ENCODE results near the gene JPH3.

The JPH3 gene

DNA sequence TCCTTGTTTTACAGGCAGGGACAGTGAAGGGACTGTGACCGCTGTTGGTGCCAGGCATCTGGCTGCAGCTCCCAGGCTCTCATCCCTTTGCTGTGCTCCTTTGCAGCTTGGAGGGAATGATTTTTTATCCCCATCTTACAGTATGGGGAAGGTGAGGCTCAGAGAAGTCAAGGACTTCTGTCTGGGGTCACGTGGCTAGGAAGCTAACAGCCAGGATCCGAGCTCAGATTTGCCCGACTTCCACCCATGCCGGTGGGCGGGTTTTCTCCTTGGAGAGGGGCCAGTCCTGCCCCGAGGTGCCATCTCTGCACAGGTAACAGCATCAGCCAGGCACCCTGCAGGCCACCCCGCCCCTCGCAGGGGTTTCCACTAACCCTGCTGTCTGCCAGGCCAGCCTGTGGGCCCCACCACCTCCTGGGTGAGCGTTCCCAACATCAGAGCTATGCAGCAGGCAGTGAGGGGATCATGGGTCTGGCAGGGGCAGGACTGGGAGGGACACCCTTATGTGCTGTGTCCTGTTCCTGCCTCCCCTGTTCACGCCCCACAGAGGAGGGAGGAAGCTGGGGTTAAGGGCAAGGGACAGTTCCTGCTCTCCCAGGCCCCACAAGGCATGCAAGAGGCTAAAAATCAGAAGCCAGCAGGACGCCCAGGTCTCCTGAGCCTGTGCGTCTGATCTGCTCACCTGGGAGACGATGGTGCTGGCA, 25.4 kb downstream of the JPH3 start:
- DNase-seq, result no peak

DNA sequence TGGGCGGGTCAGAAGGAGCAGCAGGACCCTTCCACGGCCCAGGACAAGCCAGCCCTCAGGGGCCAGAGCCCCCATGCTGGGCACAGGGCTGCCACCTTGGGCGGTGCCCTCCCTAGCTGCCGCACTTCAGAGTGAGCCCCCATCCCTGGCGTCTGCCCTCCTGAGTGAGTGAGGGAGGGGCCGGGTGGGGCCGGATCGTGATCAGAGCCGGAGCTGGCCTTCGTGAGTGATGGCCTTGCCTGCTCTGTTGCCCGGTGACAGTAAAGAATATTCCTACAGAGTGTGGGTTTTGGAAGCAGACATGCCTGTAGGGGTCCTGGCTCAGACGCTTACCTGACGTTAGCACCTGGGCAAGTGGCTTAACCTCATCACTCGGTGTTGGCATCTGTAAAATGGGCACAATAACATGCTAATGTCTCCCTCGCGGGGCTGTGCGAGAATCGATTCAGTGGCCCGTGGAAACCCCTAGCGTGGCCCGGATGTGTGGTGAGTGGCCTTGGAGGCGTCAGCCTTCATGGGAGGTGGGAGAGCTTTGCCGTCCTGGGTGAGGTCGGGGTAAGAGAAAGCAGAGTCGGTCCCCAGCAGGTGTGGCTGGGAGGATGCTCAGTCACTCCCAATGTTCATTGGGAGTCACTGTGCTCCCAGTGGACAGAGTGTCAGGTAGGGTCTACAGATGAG, 26.1 kb downstream of the JPH3 start:
- no peak for DNase-seq

DNA sequence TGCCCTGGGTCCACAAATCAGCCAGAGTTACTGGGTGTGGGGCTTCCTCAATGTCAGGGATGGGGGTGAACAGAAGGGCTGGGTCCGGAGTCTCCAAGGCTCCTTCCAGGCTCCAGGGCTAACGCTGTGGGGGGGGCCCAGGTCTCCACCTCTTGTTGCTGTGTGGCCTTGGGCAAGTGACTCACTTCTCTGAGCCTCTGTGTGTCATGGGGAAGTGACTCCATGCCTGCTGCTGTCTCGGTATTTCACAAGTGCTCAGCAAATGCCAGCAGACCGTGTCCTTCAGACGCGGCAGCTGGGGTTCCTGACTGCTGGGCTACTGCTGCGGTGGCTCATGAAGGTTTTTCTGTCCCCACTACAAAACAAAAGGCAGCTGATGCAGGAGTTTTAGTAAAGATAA, 26.6 kb downstream of the JPH3 start:
- peak; percentile 8 for DNase-seq

DNA sequence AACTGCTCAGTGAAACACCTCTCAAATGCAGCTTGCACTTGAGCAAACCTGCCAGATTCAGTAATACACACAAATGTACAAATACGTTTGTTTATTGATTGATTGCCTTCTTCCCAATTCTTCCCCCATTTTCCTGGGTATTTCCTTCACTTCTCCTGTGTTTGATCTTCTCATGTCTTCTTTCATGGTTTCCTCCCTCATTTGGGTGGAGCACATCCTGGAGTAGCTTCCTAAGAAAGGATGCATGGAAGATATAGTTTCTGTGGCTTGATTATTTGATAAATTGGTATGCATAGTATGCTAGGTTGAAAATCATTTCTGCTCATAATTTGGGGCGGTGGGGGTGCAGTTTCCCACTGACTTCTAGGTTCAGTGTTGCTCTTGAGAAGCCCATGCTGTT, 28.8 kb downstream of the JPH3 start:
- DNase-seq, result no peak

DNA sequence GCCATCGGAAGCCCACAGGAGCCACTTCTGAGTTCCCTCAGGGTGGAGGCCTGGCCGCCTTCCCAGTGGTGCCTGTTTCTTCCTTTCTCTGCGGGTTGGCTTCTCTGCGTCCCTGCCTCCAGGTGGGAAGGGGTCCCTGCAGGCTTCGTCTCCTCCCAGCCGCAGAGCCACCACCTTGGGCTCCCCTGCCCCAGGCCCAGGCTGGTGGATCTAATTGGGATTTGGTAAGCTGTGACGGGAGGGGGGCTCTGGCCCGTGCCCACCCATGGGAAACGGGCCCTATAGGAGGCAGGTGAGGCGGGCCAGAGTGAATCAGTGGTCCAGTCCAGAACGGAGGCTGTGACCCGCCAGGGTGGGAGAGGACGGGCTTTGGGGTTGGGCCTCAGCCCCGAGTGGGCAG, 32.1 kb downstream of the JPH3 start:
- DNase-seq, result no peak

DNA sequence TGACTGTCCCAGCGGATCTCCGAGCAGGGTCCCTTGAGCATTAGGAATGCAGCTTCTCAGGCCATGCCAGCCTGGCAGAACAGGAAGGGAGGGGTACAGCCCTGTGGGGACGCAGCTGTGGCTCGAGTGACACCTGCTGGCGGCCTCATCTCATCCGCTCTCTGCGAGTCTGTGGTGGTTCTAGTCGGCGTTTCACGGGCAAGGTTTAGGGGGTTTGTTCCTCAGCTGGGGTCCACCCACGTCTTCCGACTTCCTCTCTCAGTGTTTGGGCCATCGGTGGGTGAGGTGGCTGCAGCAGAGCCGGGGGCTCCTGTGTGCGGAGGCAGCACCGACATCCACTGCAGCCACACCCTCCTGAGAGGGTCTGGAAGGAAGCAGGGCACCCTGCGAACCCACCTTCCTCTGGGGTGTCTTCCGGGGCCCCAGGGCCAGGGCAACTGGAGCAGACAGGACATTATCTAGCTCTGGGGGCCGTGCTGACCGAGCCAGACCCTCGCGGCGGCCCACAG, 33.3 kb downstream of the JPH3 start:
- DNase-seq, result peak; percentile 85

DNA sequence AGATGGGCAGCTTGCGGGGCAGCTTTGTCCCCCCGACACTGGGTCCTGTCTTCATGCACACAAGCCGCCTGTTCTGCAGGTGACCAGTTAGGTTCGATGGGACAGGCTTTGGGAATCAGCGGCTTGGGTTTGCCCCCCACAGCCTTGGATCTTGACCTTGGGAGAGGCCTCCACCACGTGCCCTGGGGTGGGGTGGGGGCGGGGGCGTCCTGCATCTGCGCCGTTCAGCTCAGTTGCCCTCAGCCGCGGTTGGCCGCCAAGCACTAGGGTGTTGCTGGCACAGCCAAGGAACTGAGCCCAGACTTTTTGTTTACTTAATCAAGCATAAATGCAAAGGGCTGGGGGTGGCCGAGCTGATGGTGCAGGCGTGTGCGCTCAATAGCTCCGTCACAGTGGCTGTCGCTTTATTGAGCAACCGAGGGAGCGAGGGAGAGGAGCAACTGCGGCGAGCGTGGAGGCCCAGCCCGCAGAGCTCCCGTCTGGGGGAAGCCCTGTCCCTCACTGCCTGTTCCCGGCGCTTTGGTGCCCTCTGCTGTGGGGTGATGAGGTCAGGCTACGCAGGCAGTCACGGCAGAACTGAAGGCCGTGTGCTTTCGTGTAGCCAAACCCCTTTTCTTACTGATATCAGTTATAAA, 33.9 kb downstream of the JPH3 start:
- DNase-seq, result peak; percentile 92

DNA sequence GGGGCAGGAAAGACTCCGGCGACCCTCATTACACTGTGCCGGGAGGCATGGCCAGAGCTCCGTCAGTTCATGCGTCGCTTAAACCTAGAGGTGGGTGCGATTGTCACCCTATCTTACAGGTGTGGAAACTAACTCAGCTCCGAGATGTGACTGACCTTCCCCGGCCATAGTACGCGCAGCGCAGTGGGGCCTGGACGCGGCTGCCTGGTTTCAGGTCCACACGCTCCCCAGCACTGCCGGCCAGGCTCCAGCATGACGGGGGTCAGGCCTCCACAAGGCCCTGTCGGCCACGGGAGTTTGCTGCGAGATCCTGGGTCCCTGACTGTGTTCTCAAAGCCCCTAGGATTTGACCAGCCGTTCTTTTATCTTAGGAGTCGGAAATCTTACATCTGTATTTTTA, 34.4 kb downstream of the JPH3 start:
- DNase-seq, result no peak

DNA sequence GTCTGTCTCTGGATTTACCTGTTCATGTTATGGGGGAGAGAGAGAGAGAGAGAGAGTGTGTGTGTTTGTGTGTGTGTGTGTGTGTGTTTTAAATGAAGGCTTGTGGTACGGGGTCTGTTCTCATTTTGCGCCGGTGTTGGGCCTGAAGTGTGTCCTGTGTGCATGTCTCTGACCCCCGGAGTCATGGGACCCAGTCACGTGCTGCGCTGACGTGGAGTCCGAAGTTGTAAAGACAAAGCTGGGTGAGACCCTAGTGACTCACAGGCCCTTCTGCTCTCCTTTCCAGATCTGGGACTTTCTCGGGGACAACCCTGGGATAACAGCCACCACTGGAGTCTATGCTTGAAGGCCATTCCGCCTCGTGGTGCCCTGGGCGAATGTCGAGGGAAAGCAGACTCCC, 35.0 kb downstream of the JPH3 start:
- no peak for DNase-seq

DNA sequence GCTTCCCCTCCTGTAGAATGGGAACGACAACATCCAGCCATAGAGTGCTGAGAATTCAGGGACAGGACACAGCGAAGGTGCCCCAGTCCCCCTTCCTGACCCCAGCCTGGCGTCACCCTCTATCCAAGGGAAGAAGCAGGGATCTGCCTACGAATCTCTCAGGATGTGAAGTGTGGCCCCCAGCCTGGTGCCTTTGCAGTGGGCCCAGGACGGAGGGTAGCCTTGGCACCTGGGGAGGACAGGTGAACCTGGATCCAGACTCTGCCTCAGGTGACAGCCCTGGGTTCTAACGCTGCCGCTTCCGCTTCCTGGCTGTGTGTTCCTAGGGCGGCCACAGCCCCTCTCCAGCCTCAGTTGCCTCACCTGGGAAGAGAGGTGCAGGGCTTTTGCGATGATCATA, 36.4 kb downstream of the JPH3 start:
- DNase-seq, result no peak

DNA sequence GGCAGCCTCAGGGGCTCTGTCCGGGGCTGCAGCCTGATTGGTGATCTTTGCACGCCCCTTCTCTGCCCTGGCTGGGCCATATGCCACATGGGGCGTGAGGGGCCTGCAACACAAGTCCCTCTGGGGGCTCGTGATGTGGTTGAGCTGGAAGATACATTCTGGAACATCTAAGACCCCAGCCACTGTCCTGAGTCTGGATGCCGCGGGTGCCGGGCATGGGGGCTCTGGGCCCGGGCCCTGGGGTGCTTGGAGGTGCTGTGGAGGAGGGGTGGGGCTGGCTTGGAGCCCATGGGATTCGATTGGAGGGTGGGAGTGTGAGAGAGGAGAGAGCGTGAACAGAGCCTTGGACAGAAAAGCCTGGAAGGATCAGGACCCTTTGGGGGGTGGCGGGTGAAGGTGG, 39.4 kb downstream of the JPH3 start:
- no peak for DNase-seq

DNA sequence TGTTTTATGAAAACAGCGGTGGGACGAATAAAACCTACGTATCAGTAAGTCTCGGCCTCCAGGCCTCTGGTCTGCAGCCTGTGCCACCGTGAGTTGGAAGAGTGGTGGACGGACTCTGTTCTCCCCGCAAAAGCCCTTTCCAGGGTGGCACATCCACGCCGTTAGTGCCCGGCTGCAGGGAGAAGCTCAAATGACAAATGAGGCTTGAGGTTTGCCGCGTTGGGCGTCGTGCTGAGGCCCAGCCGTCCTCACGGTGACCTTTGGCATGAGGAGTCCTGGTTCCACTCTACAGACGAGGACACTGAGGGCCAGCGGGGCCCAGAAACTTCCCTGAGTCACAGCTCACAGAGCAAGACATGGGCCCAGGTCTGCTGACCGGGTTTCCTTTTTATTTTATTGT, 40.2 kb downstream of the JPH3 start:
- no peak for DNase-seq

DNA sequence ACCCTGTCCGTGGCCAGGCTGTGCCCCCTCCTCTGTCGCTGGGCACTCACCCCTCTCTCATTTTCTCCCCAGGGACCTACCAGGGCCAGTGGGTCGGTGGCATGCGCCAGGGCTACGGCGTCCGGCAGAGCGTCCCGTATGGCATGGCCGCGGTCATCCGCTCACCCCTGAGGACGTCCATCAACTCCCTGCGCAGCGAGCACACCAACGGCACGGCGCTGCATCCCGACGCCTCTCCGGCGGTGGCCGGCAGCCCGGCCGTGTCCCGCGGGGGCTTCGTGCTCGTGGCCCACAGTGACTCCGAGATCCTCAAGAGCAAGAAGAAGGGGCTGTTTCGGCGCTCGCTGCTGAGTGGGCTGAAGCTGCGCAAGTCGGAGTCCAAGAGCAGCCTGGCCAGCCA, 41.9 kb downstream of the JPH3 start:
- no peak for DNase-seq

DNA sequence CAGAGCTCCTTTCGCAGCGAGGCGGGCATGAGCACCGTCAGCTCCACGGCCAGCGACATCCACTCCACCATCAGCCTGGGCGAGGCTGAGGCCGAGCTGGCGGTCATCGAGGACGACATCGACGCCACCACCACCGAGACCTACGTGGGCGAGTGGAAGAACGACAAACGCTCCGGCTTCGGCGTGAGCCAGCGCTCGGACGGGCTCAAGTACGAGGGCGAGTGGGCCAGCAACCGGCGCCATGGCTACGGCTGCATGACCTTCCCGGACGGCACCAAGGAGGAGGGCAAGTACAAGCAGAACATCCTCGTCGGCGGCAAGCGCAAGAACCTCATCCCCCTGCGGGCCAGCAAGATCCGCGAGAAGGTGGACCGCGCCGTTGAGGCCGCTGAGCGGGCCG, 42.3 kb downstream of the JPH3 start:
- no peak for DNase-seq

DNA sequence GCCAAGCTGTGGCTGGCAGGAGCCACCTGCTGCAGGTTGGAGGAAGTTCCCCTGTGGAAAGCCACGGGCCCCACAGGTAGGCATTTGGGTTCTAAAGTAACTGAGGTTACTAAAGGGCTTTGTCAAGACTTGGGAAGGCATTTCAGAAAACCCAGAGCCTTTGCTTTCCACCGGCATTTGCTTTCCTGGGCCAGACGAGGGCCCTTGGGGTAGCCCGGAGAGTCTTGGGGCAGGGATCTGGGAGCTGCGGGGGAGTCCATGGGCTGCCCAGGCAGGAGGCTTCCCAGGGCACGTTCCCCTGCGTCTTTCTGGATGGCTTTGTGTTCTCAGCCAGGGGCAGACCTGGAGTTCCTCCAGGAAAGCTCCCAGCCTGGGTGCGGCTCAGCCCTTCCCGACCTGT, 43.5 kb downstream of the JPH3 start:
- DNase-seq, result no peak

DNA sequence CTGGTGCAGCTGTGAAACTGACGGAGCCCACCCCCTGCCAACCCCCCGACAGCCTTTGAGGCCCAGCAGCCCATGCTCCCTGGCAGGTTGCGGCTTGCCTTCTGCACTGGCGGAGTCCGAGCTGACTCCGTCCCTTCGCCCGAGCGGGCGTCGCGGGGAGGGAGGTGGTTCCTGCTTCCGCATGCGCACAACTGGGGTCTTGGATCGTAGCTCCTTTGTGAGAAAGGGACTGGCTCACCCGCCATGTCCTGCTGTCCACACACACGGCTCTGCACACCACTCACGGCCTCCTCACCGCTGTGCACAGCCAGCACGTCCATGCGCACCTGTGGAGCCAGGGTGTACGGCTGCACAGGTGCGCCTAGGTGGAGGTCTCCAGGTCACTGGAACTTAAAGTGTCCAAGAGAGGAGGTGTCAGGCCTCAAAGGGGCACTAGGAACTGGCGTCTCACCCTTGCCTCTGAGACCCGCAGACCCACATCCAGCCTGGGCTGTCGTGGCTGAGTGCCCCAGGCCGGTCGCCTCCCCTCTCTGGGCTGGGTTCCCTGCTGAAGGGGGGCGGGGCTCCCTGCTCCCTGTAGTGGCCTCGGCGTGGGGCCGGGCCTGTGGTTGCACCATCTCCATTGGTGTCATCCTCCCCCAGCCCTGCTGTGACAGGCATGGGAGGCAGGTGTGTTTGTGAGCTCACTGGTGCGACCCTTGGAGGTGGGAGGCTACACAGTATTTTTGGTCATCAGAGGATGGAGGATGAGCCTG, 45.3 kb downstream of the JPH3 start:
- DNase-seq, result no peak

DNA sequence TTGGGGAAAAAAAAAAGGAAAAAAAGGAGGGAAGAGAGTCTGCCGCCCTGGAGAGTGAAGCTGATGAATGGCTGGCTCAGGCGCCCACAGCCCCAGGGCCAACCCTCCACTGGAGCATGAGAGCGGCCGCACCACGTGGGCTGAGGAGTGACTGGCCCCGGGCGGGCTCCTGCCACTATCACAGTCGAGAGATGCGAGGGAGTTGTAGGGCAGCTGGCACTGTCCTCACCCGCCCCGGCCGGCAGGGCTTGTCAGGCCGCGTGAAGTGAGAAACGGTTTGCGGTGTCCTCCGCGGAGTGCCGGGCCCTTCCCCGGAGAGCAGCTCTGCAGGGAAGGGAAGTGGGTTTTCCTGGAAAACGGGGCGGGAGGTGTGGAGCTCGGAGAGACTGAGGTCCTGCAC, 45.9 kb downstream of the JPH3 start:
- DNase-seq, result no peak

DNA sequence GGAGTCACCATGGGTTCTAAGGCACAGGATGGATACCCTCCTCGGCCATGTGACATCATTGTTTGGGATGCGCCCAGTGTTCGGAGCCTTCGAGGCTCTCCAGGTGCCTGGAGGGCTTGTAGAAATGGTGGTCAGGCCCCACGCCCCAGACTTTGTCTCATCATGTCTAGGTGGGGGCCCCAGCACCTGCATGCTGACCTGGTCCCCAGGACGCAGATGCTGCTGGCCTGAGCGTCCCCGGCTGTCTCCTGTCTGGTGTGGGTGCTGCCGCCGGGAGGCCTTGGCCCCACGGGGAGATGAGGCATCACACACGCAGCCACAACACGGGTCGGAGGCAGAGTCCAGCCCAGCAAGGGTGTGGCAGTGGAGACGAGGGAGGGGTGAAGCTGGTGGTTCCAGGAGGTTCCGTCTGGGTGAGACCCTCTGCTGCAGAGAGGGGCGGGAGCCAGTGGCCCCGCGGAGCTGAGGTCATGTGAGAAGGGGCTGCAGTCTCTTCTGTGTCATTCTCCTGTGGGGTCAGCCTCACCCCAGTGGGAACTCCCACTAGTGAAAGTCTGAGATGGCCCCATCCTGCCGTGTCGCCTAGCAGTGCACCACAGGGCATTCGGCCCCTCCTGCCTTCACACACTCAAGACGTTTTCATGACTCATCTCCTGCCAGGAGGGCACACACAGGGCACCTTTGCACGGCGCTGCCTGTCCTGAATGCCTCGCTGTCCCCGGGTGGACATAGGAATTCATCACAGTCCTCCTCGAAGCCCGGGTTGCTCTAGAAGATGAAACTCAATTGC, 46.6 kb downstream of the JPH3 start:
- no peak for DNase-seq

DNA sequence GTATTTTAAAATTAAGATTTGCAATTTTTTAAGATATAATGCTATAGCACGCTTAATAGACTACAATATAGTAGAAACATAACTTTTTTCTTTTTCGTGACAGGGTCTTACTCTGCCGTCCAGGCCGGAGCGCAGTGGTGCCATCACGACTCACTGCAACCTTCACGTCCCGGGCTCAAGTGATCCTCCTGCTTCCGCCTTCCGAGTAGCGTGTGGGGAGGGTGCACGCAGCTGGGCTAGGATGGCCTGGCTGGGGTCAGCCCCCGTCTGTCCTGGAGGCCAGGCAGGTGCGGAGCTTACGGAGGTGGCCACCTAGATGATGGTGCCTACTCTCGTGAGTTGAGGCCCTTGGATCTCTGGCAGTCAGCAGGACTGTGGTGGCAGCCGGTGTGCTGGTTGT, 50.1 kb downstream of the JPH3 start:
- no peak for DNase-seq

DNA sequence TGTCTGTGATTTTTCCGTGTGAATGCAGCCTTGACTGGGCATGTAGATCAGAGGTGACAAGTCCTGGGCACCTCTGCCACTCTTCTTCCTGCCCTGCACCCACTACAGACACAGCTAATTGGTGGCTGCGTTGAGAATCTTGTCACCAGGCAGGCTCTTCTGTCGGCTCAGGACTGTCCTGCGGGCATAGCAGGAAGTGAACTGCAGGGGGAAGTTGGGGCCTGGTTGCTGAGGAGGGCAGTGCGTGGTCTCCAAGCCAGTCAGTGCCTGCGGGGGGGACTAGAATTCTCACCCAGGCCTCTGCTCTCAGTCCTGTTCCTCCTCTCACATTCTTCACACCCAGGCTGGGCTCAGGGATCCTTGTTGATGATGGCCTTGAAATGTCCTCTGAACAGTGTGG, 50.5 kb downstream of the JPH3 start:
- DNase-seq, result no peak

DNA sequence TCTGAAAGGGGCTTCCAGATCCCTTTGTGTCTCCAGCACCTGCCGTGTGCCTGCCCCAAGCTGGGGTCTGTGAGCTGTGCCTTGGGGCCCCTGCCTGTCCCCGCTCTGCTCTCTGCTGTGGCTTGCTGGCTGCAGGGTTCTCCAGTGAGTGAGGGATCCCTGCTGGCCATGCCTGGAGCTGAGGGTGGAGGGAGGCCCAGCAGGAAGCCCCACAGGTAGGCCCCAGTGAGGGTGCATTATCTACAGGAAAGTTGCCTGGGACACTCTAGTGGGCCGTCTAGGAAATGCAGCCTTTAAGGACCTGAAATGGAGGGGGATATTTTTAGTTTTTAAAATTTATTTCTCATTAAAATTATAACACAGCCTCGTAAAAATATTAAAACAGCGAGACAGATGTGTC, 50.9 kb downstream of the JPH3 start:
- DNase-seq, result peak; percentile 16

DNA sequence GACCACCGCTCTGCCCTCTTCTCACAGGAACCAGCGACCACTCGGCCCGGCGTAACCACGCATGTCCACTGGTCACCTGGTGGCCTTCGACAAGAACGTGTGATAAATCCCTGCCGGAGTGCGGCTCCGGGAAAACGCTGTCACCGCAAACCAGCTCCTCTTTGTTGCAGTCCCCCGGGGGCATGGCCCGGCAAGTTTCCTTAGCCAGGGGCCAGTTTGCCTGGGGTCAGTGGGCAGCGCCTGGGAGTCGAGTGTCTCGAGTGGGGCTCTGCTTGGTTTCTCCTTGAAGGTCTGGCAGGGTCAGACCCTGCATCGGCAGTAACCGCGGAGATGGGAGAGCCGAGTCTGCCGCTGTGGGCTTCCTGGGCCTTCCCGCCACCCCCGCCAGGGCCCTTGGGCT, 52.5 kb downstream of the JPH3 start:
- DNase-seq, result no peak

DNA sequence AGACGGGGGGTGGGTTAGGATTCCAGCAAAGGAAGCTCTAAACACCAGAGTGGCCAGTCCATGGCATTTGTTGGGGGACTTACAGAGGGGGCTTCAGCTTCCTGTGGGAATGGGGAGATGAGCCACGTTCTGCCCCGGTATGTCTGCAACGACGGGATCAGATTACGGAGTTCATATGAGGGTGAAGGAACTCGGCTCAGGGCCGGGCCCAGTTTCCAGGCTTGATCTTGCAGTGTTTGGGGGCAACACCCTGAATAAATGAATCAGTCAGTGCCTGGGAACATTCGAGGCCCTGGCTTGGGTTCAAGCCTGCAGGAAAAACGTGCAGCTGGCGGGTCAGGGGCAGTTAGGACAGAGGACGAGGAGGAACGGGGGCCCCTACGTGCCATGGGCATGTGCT, 54.0 kb downstream of the JPH3 start:
- DNase-seq, result no peak

All from activated CD4-positive, alpha-beta T cell treated with anti-CD3 and anti-CD28 coated beads for 48 hours (primary cell).